ENCODE results near the gene MAGI1. TPM values are rescaled to one million over a fixed set of nuclear protein-coding genes. Genes with fewer than 3 reads are reported as not detected.

The MAGI1 gene
- total RNA-seq, 2 donors from 2014 or later: 23.4 to 41.4 TPM

GRCh38 chr3:65713016-65713415 is 325.7 kb downstream of the MAGI1 start:
- Histone ChIP-seq H3K4me1 (no peaks in the 10 kb centered on the region), H3K27ac (no peak overlapping the region), H3K9me3 (no peaks in the 10 kb centered on the region), H3K36me3 (no peaks in the 10 kb centered on the region), H3K27me3 (no peaks in the 10 kb centered on the region), H3K9ac (ENCODE audit: low read depth in 2 of 2, low read length in 2 of 2) (no peak overlapping the region), H3K4me3 (no peak overlapping the region)
- intact Hi-C loops (cut with DNase I): no loop called here
- TF ChIP-seq CTCF (IDR thresholded peaks at IDR 0.05): no peak
- DNase-seq: no peak

- no peak for DNase-seq
- Histone ChIP-seq H3K27me3 (no peaks in the 10 kb centered on the region), H3K9me3 (no peaks in the 10 kb centered on the region), H3K9ac (ENCODE audit: low read depth in 2 of 2, low read length in 2 of 2) (no peak overlapping the region), H3K36me3 (no peaks in the 10 kb centered on the region), H3K4me3 (no peak overlapping the region), H3K4me1 (no peaks in the 10 kb centered on the region), H3K27ac (no peak overlapping the region)
- TF ChIP-seq CTCF (IDR thresholded peaks at IDR 0.05): no peak
- intact Hi-C loops (cut with DNase I): no loop called here
Observed at GRCh38 chr3:65712140-65712539, 326.6 kb downstream of the MAGI1 start.

- no peak for TF ChIP-seq CTCF (IDR thresholded peaks at IDR 0.05)
- intact Hi-C loops (cut with DNase I): no loop called here
- Histone ChIP-seq H3K4me3 (no peak overlapping the region), H3K27ac (no peak overlapping the region), H3K4me1 (no peaks in the 10 kb centered on the region), H3K9me3 (no peaks in the 10 kb centered on the region), H3K9ac (ENCODE audit: low read depth in 2 of 2, low read length in 2 of 2) (no peak overlapping the region), H3K27me3 (no peaks in the 10 kb centered on the region), H3K36me3 (no peaks in the 10 kb centered on the region)
- DNase-seq: no peak
Observed at GRCh38 chr3:65706776-65707568, 331.7 kb downstream of the MAGI1 start.

- no peak overlapping the region for H3K27ac ChIP-seq
- DNase-seq: no peak
- H3K4me3 ChIP-seq: no peak overlapping the region
- H3K9ac ChIP-seq (ENCODE audit: low read depth in 2 of 2, low read length in 2 of 2): no peak overlapping the region
- no peaks in the 10 kb centered on the region for H3K9me3 ChIP-seq
- H3K36me3 ChIP-seq: no peaks in the 10 kb centered on the region
- no peaks in the 10 kb centered on the region for H3K4me1 ChIP-seq
- no peaks in the 10 kb centered on the region for H3K27me3 ChIP-seq
- no peak for TF ChIP-seq CTCF (IDR thresholded peaks at IDR 0.05)
- intact Hi-C loops (cut with DNase I): no loop called here
Observed at GRCh38 chr3:65706301-65706700, 332.4 kb downstream of the MAGI1 start.

- intact Hi-C loops (cut with DNase I): no loop called here
- no peak overlapping the region for H3K4me3 ChIP-seq
- H3K36me3 ChIP-seq: no peaks in the 10 kb centered on the region
- H3K4me1 ChIP-seq: no peaks in the 10 kb centered on the region
- H3K27ac ChIP-seq: no peak overlapping the region
- H3K9ac ChIP-seq (ENCODE audit: low read depth in 2 of 2, low read length in 2 of 2): no peak overlapping the region
- no peak for DNase-seq
- H3K27me3 ChIP-seq: no peaks in the 10 kb centered on the region
- no peak for TF ChIP-seq CTCF (IDR thresholded peaks at IDR 0.05)
- H3K9me3 ChIP-seq: no peaks in the 10 kb centered on the region
Observed at GRCh38 chr3:65703820-65704219, 334.9 kb downstream of the MAGI1 start.

Data from colonic mucosa (tissue), 4 donors.